ENCODE data around the gene RAI1.
A peak's percentile ranks its signal among the peaks of the same experiment; 100 is the strongest.

RAI1 gene

DNA sequence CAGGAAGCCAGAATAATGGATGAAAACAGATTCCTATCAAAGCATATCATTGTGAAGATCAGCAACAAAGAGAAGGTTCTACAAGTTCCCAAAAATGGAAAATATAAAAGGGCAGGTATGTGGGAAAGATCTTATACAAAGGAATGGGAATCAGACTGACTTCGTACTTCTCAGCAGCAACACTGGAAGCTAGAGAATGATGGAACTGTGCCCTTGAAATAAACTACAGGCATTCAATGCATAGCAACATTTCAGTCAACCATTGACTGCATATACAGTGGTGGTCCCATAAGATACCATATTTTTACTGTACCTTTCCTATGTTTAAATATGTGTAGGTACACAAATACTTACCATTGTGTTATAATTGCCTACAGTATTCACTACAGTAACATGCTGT is 30.3 kb upstream of the RAI1 start:
- TF ChIP-seq, protein P1, sequence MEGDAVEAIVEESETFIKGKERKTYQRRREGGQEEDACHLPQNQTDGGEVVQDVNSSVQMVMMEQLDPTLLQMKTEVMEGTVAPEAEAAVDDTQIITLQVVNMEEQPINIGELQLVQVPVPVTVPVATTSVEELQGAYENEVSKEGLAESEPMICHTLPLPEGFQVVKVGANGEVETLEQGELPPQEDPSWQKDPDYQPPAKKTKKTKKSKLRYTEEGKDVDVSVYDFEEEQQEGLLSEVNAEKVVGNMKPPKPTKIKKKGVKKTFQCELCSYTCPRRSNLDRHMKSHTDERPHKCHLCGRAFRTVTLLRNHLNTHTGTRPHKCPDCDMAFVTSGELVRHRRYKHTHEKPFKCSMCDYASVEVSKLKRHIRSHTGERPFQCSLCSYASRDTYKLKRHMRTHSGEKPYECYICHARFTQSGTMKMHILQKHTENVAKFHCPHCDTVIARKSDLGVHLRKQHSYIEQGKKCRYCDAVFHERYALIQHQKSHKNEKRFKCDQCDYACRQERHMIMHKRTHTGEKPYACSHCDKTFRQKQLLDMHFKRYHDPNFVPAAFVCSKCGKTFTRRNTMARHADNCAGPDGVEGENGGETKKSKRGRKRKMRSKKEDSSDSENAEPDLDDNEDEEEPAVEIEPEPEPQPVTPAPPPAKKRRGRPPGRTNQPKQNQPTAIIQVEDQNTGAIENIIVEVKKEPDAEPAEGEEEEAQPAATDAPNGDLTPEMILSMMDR (conservative IDR thresholded peaks at IDR 0.05; ENCODE audit: low read depth): no peak
- CTCF ChIA-PET: no interaction called here
- no peak overlapping the region for H3K27ac ChIP-seq

DNA sequence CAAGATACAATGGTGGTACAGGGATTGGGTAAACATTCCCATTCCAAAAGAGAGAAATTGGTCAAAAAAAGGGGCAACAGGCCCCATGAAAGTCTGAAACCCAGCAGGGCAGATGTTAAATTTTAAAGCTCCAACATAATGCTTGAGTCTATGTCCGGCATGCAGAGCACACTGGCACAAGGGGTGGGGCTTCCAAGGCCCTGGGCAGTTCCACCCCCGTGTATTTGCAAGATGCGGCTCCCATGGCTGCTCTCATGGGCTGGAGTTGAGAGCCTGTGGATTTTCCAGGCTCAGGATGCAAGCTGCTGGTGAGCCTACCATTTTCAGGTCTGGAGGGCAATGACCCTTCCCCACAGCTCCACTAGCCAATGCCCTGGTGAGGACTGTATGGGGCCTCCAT is 27.9 kb upstream of the RAI1 start:
- H3K27ac ChIP-seq: no peak overlapping the region
- TF ChIP-seq, protein P1 (conservative IDR thresholded peaks at IDR 0.05; ENCODE audit: low read depth): no peak
- DNase-seq (ENCODE audit: low spot score): no peak
- ChIA-PET POLR2A (ENCODE audit: low non-redundant PET) (no interaction called here), CTCF (no interaction called here)

More for the DNA sequence above, 30.3 kb upstream of the RAI1 start:
- DNase-seq (ENCODE audit: low spot score): no peak
- POLR2A ChIA-PET (ENCODE audit: low non-redundant PET): no interaction called here

DNA sequence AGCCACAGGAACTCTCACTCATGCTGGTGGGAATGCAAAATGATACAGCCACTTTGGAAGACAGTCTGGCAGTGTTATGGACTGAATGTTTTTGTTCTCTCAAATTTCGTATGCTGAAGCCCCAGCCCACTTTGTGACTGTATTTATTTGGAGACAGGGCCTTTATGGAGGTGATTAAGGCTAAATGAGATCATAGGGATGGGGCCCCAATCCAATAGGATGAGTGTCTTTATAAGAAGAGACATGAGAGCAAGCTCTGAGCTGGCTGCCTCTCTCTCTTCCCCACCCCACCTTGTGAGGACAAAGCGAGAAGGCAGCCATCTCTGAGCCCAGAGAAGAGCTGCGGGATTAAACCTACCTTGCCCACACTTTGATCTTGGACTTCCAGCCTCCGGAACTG is 21.9 kb upstream of the RAI1 start:
- POLR2A ChIA-PET (ENCODE audit: low non-redundant PET): no interaction called here
- H3K27ac ChIP-seq: no peak overlapping the region
- TF ChIP-seq, protein P1 (conservative IDR thresholded peaks at IDR 0.05; ENCODE audit: low read depth): no peak
- no peak for DNase-seq (ENCODE audit: low spot score)
- CTCF ChIA-PET: no interaction called here

DNA sequence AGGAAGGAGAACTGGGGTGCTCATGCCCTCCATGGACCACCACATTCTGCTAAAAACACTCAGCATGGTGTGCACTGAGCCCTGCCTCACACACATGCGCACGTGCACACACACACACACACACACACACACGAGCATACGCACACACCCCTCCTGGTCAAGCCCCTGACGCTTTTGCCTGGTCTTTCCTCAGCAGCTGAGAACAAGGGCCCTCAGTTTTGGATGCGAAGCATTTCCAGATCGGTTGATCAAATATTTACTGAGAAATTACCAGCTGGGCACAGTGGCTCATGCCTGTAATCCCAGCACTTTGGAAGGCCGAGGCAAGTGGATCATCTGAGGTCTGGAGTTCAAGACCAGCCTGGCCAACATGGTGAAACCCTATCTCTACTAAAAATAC is 20.1 kb upstream of the RAI1 start:
- ChIA-PET POLR2A (ENCODE audit: low non-redundant PET) (no interaction called here), CTCF (interaction anchor here (0.6 kb wide), 1 partner anchor 121 kb away, joined by 3 read pairs; no protein-coding TSS in a partner anchor)
- no peak for DNase-seq (ENCODE audit: low spot score)
- no peak overlapping the region for H3K27ac ChIP-seq
- TF ChIP-seq, protein P1 (conservative IDR thresholded peaks at IDR 0.05; ENCODE audit: low read depth): no peak

DNA sequence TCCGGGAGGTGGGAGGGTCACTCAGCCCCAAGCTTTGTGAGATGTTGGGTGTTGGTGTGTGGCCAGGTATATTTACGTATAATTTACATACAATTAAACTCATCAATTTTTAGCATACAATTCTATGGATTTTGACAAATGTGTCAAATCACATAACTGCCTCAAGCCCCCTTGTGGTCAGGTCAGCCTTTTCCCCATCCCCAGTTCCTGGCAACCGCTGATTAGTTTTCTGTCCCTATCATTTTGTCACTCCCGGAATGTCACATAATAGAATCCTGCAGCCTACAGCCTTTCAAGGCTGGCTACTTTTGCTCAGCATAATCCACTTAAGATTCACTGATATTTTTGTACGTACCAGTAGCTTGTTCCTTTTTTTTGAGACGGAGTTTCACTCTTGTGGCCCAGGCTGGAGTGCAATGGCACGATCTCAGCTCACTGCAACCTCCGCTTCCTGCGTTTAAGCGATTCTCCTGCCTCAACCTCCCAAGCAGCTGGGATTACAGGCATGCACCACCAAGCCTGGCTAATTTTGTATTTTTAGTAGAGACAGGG is 19.3 kb upstream of the RAI1 start:
- POLR2A ChIA-PET (ENCODE audit: low non-redundant PET): no interaction called here
- H3K27ac ChIP-seq: peak overlapping the region; percentile 66; the same call in 1 of the 2 replicates
- no peak for DNase-seq (ENCODE audit: low spot score)
- TF ChIP-seq, protein P1 (conservative IDR thresholded peaks at IDR 0.05; ENCODE audit: low read depth): no peak
- CTCF ChIA-PET: interaction anchor here (0.6 to 0.7 kb wide), 3 partner anchors 19 to 173 kb away, joined by 3 read pairs; no protein-coding TSS in a partner anchor

DNA sequence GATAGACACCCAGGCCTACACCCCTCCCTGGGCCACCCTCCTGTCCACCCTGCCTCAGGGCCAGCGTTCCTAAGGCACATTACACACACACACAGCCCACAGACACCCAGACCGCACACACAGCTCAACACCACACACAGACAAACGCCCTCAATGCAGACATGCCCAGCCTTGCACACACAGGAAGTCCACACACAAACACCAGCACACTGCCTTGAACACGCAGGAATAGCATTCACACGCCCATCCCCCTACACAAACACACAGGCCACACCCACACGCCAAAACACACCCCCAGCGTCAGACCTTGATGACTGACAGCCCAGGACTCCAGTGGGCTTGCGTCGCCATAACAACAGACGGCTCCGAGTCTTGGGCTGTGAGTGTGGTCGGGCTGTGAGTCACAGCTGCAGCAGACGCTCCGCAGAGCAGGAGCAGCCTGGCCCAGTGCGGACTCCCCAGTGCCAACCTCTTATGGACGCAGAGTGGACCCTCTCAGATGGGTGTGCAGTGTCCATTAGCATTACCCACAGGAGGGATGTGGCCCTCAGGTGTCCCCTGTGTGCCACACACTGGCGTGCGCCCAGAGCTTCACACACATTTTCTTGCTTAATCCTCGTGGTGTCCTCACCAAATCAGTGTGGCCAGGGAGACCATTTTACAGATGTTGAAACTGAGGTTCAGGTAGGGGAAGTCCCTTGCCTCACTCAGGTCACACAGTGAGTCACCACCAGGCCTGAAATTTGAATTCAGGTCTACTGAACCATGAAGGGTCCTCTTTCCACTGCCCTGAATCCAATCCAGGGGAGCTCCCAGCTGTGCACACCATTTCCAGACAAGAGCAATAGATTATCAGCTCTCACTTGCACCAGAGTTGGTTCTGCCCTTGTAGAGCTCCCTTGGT is 17.8 kb upstream of the RAI1 start:
- H3K27ac ChIP-seq: peak overlapping the region; percentile 66
- peak; percentile 87 for DNase-seq (ENCODE audit: low spot score)
- ChIA-PET POLR2A (ENCODE audit: low non-redundant PET) (interaction anchor here (0.6 kb wide), 1 partner anchor 140 kb away, joined by 11 read pairs; no protein-coding TSS in a partner anchor), CTCF (interaction anchor here (0.6 to 1.0 kb wide), 2 partner anchors 17 to 300 kb away, joined by 3 read pairs; partner anchors contain the start of gene RAI1)
- TF ChIP-seq, protein P1 (conservative IDR thresholded peaks at IDR 0.05; ENCODE audit: low read depth): no peak
